DMS 273 (cell line): ENCODE measurements around the gene TULP4.

Source experiments
- DNase-seq: peaks from one replicate; lab custom pipeline; 2025; ENCODE audit not compliant: unreplicated experiment; lab: John Stamatoyannopoulos, UW

Gene TULP4

GRCh38 chr6:158497620-158498019, 185.4 kb downstream of the TULP4 start:
- no peak for DNase-seq

- no peak for DNase-seq
Measured at GRCh38 chr6:158498362-158498761, 186.1 kb downstream of the TULP4 start.

GRCh38 chr6:158499601-158500000, 187.3 kb downstream of the TULP4 start:
- no peak for DNase-seq

GRCh38 chr6:158500016-158500735, 187.9 kb downstream of the TULP4 start:
- DNase-seq: no peak

- no peak for DNase-seq
Measured at GRCh38 chr6:158501360-158502262, 189.3 kb downstream of the TULP4 start.

- no peak for DNase-seq
Measured at GRCh38 chr6:158502263-158502950, 190.1 kb downstream of the TULP4 start.

- no peak for DNase-seq
Measured at GRCh38 chr6:158503222-158503621, 191.0 kb downstream of the TULP4 start.

GRCh38 chr6:158503846-158504245, 191.6 kb downstream of the TULP4 start:
- DNase-seq: no peak

- DNase-seq: no peak
Measured at GRCh38 chr6:158505194-158505593, 192.9 kb downstream of the TULP4 start.

GRCh38 chr6:158506601-158507000, 194.3 kb downstream of the TULP4 start:
- DNase-seq: peak; percentile 44

GRCh38 chr6:158507174-158507573, 194.9 kb downstream of the TULP4 start:
- DNase-seq: no peak

- no peak for DNase-seq
Measured at GRCh38 chr6:158508450-158508849, 196.2 kb downstream of the TULP4 start.

- DNase-seq: no peak
Measured at GRCh38 chr6:158509465-158509864, 197.2 kb downstream of the TULP4 start.

- DNase-seq: no peak
Measured at GRCh38 chr6:158512809-158513208, 200.5 kb downstream of the TULP4 start.

- no peak for DNase-seq
Measured at GRCh38 chr6:158514176-158514575, 201.9 kb downstream of the TULP4 start.

GRCh38 chr6:158514991-158515390, 202.7 kb downstream of the TULP4 start:
- no peak for DNase-seq

GRCh38 chr6:158516098-158516497, 203.8 kb downstream of the TULP4 start:
- DNase-seq: no peak

- DNase-seq: no peak
Measured at GRCh38 chr6:158517038-158517437, 204.8 kb downstream of the TULP4 start.

- no peak for DNase-seq
Measured at GRCh38 chr6:158517581-158517980, 205.3 kb downstream of the TULP4 start.

GRCh38 chr6:158518191-158519127, 206.2 kb downstream of the TULP4 start:
- DNase-seq: peak; percentile 84
